Measurements from ENCODE around the gene MARS1.

Gene MARS1

DNA sequence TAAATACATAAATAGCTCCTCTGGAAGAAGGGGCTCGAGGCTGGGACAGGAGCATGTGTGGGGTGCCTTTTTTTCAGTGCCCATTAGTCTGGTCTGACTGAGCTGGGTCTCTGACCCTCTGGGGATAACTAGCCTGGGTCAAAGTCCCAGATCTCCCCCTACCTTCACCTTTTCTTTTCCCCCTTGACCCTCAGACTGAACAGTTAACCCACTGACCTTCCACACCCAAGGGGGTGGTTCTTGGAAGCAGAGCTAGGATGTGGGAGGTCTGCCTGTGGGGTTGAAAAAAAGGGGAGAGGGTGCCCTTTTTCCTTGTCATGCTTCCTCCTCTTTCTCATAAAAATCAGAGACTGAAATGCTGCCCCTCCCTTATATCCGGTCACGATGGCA, 29.2 kb upstream of the MARS1 start:
- DNase-seq, result no peak

DNA sequence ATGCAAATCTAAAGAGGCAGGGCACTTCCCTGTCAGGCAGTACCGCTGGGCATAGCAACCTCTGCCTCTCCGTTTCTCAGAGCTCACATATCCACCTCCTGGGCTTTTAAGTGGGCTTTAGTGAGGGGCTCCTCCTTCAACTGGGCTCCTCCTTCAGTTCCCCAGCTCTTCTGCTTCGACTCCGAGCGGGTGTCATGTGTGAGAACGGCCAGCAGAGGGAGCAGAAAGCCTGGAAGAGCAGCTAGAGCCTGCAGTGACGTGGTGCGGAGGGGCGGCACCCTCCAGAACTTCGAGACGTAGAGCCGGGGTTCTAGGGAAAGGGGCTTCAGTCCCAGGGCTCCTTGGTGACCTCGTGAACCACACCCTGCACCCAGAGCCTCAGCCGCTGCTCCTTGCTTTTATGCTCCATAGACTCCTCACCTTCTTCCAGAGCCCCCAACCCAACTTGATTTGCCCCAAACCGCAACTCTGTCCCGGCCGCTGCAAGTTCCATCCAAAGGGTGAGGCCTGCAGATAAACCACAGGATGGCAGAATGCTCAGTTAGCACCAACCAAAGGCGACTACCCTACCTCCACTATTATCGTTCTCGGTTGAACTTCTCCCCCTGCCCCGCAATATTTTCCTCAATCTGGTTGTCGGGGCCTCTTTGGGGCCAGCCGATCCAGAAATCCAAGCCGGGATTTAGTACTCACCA, 28.7 kb upstream of the MARS1 start:
- DNase-seq, result peak; percentile 95

DNA sequence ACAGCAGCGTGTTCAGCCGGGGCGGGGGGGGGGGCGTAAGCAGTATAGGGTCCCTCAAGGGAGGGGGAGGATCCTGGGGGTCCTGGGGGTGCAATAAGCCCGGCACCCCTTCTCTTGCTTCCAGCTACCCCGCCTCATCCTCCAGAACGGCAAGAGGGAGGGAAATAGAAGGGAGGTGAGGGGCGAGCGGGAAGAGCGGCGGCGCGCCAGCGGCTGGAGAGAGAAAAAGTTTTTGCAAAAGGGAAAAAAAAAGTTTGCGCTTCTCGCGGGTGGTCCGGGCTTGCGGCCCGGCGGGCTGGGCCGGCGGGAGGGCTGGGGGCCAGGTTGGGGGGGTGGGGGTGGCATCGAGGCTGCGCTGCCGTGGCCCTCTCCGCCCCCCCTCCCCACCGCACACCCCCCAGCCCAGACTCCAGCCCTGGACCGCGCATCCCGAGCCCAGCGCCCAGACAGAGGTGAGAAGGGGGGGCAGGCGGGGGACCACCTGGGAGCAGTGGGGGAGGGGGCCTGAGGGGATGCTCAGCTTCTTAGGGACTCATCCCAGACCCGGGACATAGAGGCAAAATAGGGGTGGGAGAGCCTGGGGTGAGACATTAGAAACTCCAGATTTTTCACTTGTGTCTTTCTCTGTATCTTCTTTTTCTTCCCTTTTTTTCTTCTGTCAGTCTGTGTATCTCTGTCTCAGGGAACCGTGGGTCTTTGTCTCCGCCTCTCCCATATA, 28.0 kb upstream of the MARS1 start, which contains the start of gene GLI1:
TSS of gene GLI1 (plus strand) at position 36 of the 718 bp plus-strand sequence. CDS start 3,907 bp downstream, outside the sequence.
- DNase-seq, result no peak

DNA sequence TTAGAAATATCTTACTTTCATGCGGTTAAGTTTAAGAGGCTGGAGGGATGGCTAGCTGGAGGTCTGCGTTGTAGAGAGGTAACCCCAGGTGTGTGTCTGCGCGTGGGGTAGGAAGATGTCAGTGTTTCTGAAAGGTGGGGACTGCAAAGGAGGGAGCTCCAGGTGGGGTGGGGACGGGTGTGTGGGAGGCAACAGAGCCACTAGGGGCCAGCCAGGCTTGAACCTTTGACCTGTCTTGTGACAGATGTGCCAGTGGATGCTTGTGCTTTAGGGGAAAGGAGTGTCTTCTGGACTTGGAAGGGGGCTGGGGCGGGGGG, 27.4 kb upstream of the MARS1 start:
- no peak for DNase-seq

DNA sequence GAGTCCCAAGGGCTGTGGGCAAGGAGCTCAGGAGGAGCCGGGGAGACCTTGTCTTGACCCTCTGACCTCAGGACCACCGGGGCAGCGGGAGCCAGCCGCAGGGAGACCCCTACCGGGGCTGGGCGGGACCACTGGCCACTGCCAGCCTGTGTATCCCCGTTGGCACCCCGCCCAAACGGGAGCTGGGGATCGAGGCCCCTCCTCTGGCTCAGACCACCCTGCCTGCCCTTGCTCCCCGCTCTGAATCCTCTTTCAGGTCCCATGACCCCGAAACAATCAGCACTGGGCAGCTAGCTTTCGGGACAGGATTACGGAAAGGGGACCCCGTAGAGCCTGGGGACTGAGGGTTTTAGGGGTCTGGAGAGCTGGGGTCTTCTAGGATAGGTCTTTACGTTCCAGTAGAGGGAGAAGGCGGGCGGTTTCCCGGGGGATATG, 27.0 kb upstream of the MARS1 start:
- DNase-seq, result no peak

DNA sequence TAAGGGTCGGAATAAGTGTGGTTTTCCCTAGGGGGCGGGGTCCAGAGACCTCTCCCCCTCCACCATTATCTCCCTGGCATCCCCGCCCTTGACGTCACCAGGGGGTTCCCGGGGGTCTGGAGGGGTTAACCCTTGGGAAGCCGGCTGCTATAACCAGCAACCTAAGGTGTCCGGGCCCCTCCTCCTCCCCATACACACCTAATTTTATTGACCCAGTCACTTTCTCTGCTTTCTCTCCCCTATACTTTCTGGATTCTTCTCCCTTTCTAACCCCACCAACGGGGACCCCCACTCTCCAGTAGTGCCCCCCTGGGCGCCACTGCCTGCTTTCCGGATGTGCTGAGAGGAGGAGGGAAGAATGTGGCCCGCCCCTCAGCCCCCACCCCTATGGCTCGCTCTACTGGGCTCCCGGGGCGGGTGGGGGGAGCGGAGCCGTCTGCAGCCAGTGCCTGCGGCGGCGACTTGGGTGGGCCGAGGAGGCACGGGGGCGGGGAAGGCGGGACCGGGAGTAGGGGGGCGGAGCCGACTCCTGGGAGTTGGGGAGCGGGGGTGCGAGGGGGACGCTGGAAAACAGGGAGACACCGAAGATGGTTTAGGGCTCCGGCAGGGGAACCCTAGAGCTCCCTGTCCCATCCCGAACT, 26.5 kb upstream of the MARS1 start:
- DNase-seq, result peak; percentile 44

DNA sequence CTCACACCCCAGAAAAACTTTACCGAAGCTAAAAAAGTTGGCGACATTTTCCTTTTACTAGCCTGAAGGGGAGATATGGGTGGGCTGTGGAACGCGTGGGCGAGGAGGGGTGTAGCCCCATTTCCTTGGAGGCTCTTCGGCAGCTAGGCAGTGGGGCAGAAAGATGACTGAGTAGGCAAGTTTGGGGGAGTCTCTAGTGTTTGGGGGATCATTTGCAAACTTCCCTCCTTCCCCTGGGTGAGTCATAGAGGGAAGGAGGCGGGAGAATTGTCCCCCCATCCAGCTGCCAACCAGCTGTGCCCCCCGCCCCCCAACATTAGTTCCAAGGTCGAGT, 26.0 kb upstream of the MARS1 start:
- no peak for DNase-seq

DNA sequence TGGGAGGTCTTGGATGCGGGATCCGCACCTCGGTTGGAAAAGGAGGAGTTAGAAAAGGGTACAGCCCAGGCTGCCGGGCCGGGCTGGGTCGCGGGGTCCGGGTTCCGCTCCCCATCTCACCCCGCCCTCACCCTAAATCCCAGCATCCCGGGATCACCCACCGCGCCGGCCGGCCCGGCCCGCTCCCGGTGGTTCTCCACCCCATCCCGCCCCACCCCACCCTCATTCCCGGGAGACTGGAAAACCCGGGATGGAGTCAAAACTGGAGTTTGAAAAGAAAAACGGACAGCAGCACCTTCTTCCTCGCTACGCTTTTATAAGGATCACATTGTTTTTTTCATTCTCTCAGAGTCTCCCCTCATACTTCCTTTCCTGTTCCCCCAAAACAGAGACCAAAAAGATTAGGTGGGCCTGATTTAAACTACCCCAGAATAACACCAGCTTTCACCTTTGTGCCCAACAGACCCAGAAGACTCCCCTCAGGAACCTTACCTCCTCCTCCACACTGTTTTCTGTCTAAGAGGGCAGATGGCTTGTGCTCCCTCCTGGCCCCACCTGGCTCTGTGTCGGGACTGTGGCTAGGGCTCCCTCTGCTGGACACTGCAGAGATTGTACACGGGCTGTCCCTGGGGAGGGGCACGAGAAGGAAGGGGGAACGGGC, 25.5 kb upstream of the MARS1 start:
- peak; percentile 92 for DNase-seq

DNA sequence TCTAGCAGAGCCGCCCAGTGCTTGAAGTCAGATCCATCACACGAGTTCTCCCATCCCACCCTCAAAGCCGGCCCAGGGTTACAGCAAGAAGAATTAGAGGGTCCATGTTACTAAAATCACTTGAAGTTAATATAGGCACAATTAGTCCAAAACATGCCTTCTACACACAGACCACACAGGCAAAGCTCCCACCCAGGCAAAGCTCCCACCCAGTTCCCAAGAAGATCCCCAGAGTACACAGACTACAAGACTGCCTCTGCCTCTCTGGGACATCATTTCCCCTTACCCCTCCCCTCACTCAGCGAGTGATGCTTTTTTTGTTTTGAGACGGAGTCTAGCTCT, 25.0 kb upstream of the MARS1 start:
- no peak for DNase-seq

DNA sequence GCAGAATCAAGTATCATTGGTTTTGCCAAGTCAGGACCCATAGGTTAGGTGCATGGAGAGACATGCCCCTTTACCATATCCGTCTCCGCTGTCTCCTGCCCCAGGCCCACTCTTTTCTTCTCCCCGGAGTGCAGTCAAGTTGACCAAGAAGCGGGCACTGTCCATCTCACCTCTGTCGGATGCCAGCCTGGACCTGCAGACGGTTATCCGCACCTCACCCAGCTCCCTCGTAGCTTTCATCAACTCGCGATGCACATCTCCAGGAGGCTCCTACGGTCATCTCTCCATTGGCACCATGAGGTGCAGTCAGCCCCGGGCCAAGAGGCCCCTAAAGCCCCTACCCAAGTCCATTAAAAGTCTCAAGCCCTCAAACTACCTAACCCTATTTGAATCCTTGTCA, 23.3 kb upstream of the MARS1 start:
- DNase-seq, result no peak

DNA sequence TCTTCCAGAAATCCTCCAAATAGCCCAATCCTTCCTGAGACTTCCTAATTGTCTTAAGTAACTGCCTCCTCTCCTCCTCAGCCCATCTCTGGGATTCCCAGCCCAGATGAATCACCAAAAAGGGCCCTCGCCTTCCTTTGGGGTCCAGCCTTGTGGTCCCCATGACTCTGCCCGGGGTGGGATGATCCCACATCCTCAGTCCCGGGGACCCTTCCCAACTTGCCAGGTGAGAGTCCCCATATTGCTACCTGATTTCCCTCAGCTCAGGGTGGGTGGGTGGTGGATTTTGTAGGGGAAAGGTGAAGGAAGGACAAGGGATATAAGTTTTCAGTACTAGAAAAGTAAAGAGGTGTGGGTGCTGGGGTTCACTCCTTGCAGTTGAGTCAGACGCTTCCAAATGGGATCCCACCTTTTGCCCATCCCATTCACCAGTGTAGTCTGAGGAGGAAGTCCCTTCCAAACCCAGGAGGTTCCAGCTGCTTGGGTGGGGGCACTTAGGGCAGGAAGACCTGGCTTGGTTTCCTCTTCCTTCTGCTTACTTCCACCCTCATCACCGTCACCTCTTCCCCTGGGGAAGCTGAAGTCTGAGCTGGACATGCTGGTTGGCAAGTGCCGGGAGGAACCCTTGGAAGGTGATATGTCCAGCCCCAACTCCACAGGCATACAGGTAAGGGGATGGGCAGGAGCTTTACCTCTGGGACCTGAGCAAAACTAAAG, 22.7 kb upstream of the MARS1 start:
- no peak for DNase-seq

DNA sequence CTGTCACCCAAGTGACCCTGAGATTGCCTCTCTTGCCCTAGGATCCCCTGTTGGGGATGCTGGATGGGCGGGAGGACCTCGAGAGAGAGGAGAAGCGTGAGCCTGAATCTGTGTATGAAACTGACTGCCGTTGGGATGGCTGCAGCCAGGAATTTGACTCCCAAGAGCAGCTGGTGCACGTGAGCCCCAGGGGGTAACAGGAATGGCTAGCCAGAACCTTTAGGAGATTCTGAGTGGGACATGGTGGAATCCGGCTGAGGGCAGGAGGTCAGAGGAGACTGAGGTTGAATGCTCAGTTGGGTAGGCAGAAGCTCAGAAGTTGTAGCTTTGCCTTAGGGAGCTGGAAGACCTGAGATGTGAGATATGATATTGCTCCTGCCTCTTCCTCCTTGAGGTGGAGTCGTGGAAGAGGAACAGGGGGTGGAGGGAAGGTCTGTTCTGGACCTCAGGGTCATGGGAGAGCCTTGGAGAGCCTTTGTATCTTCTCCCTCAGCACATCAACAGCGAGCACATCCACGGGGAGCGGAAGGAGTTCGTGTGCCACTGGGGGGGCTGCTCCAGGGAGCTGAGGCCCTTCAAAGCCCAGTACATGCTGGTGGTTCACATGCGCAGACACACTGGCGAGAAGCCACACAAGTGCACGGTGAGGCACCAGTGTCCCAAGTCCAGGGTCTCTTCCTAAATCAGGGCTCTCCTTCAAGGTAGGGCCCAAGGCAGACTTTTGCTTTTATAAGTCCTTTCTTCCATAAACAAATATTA, 21.9 kb upstream of the MARS1 start:
- no peak for DNase-seq

DNA sequence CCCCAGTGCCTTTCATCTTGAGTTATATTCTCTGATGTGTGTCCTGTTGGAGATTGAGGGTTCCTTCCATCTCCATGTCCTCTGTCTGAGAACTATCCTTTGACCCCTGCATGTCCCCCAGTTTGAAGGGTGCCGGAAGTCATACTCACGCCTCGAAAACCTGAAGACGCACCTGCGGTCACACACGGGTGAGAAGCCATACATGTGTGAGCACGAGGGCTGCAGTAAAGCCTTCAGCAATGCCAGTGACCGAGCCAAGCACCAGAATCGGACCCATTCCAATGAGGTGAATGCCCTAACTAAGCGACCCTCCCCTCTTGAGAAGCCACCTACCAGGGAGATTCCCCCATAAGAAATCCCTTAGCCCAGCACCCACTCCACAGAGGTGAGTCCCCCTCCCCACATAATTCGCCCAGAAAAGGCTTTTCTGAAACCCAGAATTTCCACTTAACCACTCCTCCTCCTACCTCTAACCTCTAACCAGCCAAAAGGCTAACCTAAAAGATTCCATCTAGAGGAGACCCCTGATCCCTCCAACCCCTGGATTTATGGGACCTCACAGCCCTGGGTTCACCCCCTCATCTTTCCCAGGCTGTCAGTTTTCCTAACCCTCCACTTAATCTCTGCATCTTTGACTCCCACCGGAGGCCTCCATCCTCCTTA, 20.5 kb upstream of the MARS1 start:
- DNase-seq, result no peak

DNA sequence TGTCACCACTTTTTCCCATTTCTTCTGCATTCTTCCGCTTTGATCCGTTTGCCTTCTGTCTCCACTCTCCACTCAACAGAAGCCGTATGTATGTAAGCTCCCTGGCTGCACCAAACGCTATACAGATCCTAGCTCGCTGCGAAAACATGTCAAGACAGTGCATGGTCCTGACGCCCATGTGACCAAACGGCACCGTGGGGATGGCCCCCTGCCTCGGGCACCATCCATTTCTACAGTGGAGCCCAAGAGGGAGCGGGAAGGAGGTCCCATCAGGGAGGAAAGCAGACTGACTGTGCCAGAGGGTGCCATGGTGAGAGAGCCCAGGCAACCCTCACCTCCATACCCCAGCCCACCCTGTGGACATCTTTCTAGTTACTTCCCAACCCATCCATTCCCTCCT, 20.0 kb upstream of the MARS1 start:
- no peak for DNase-seq

DNA sequence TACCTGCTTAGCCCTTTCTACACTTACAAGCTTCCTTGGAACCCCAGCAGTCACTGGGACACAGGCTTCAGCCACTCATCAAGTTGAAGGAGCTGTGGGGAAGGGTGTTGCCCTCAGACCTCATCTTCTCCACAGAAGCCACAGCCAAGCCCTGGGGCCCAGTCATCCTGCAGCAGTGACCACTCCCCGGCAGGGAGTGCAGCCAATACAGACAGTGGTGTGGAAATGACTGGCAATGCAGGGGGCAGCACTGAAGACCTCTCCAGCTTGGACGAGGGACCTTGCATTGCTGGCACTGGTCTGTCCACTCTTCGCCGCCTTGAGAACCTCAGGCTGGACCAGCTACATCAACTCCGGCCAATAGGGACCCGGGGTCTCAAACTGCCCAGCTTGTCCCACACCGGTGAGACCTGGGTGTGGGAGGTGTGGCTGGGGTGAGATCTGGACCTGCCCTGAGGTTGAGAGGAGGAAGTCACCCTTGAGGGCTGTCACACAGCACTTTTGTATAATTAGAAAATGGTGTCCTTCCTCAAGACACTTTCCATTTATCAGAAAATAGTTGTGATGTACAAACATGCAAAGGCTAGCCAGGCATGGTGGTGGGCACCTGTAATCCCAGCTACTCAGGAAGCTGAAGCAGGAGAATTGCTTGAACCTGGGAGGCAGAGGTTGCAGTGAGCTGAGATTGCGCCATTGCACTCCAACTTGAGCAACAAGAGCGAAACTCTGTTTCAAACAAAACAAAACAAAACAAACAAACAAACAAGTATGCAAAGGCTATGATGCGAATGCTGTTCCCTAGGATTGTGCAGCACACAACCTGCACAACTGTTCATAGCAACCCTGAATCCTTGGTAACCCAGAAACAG, 18.3 kb upstream of the MARS1 start:
- DNase-seq, result no peak

DNA sequence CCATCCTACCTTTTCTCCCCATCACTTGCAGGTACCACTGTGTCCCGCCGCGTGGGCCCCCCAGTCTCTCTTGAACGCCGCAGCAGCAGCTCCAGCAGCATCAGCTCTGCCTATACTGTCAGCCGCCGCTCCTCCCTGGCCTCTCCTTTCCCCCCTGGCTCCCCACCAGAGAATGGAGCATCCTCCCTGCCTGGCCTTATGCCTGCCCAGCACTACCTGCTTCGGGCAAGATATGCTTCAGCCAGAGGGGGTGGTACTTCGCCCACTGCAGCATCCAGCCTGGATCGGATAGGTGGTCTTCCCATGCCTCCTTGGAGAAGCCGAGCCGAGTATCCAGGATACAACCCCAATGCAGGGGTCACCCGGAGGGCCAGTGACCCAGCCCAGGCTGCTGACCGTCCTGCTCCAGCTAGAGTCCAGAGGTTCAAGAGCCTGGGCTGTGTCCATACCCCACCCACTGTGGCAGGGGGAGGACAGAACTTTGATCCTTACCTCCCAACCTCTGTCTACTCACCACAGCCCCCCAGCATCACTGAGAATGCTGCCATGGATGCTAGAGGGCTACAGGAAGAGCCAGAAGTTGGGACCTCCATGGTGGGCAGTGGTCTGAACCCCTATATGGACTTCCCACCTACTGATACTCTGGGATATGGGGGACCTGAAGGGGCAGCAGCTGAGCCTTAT, 17.4 kb upstream of the MARS1 start:
- DNase-seq, result no peak

DNA sequence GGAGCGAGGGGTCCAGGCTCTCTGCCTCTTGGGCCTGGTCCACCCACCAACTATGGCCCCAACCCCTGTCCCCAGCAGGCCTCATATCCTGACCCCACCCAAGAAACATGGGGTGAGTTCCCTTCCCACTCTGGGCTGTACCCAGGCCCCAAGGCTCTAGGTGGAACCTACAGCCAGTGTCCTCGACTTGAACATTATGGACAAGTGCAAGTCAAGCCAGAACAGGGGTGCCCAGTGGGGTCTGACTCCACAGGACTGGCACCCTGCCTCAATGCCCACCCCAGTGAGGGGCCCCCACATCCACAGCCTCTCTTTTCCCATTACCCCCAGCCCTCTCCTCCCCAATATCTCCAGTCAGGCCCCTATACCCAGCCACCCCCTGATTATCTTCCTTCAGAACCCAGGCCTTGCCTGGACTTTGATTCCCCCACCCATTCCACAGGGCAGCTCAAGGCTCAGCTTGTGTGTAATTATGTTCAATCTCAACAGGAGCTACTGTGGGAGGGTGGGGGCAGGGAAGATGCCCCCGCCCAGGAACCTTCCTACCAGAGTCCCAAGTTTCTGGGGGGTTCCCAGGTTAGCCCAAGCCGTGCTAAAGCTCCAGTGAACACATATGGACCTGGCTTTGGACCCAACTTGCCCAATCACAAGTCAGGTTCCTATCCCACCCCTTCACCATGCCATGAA, 16.8 kb upstream of the MARS1 start:
- no peak for DNase-seq

DNA sequence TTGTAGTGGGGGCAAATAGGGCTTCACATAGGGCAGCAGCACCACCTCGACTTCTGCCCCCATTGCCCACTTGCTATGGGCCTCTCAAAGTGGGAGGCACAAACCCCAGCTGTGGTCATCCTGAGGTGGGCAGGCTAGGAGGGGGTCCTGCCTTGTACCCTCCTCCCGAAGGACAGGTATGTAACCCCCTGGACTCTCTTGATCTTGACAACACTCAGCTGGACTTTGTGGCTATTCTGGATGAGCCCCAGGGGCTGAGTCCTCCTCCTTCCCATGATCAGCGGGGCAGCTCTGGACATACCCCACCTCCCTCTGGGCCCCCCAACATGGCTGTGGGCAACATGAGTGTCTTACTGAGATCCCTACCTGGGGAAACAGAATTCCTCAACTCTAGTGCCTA, 16.2 kb upstream of the MARS1 start:
- DNase-seq, result no peak

DNA sequence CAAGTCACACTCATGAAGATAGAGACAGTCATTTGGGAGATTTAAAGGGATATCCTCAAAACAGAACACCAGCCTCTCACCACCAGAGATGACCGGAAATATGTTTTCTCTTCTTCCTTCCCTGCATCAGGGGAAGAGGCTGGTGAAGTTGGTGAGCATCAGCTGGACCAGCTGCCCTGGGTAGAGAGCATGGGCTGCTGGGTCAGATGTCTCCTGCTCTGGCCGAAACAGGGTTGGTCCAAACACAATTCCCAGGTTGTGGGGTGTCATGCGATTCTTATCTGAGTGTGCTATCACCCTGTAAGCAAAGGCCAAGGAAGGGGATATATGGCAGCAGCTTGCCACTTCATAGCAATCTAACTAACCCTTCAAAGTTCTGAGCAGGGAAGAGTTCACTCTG, 15.5 kb upstream of the MARS1 start:
- no peak for DNase-seq

DNA sequence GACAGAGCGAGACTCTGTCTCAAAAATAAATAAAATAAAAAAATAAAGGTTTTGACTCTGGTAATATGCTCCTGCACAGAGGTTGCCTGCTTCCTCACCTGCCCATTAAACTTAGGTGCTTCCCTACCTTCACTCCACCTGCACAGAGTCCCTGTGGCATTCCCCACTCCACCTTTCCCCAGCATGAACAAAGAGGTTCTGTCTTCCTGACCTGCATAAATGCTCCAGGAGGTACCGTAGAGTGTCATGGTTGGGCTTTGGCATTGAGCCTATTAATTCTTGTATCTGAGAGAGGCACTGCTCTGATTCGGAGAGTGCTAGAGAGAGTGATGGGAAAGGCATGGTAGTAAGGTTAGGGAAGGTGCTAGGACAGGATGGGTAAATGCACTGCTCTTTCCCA, 14.5 kb upstream of the MARS1 start:
- no peak for DNase-seq
